WTC11 (cell line): ENCODE measurements around the gene SHISA9. TPM values are rescaled to one million over a fixed set of nuclear protein-coding genes. Genes with fewer than 3 reads are reported as not detected.
A peak's percentile ranks its signal among the peaks of the same experiment; 100 is the strongest.

Experiments
- ATAC-seq: fragments of 200-7000 bp; cut with Tn5 transposase; 2 replicates; pipeline ENCODE4 v1.10.0; 2021; ENCODE audit warnings: mild to moderate bottlenecking, moderate library complexity
- CTCF ChIA-PET: fragments of 300-600 bp; sonication (Branson Sonifier 250); formaldehyde crosslinking; loops from one replicate; lab custom pipeline; 2021; ENCODE audit warnings: antibody characterized with exemption; lab: Charles Lee
- POLR2A ChIA-PET: fragments of 350-600 bp; sonication (Branson Sonifier 250); formaldehyde crosslinking; loops from one replicate; lab custom pipeline; 2021; ENCODE audit warnings: antibody characterized with exemption; lab: Charles Lee
- DNase-seq: peaks from one replicate; pipeline ENCODE4 v3.0.0; 2021; ENCODE audit warnings: low spot score
- H3K27ac Mint-ChIP-seq: 2 replicates; pipeline ENCODE4 v1.8.0; 2021; ENCODE audit warnings: mixed read lengths
- H3K27me3 Mint-ChIP-seq: 2 replicates; pipeline ENCODE4 v1.8.0; 2021; ENCODE audit warnings: low read depth, mild to moderate bottlenecking, moderate library complexity, mixed read lengths
- H3K36me3 Mint-ChIP-seq: 2 replicates; pipeline ENCODE4 v1.8.0; 2021; ENCODE audit warnings: mixed read lengths
- H3K4me1 Mint-ChIP-seq: 2 replicates; pipeline ENCODE4 v1.8.0; 2022; ENCODE audit warnings: mixed read lengths
- H3K4me3 Mint-ChIP-seq: 2 replicates; pipeline ENCODE4 v1.8.0; 2021; ENCODE audit warnings: mild to moderate bottlenecking, moderate library complexity, mixed read lengths
- H3K9me3 Mint-ChIP-seq: 2 replicates; pipeline ENCODE4 v1.8.0; 2021; ENCODE audit warnings: mixed read lengths
- AR ChIP-seq: fragments of 250-450 bp; sonication (Bioruptor Pico); IDR thresholded peaks from 2 replicates; pipeline ENCODE4 v1.9.0; 2021; ENCODE audit warnings: mild to moderate bottlenecking
- ATF3 ChIP-seq: sonication (generic); formaldehyde crosslinking; conservative IDR thresholded peaks from 2 replicates; pipeline ENCODE4 v1.8.1; 2022; ENCODE audit warnings: mild to moderate bottlenecking, missing genetic modification reagents
- CDX4 ChIP-seq: fragments of 250-450 bp; sonication (Bioruptor Pico); IDR thresholded peaks from 2 replicates; pipeline ENCODE4 v1.9.0; 2021; ENCODE audit warnings: moderate library complexity, mild to moderate bottlenecking, inconsistent platforms, borderline replicate concordance
- E2F4 ChIP-seq: sonication (generic); formaldehyde crosslinking; IDR thresholded peaks from 2 replicates; pipeline ENCODE4 v1.8.1; 2022; ENCODE audit warnings: low read depth, mild to moderate bottlenecking, moderate library complexity, missing genetic modification reagents, borderline replicate concordance
- ELF4 ChIP-seq: sonication (generic); formaldehyde crosslinking; IDR thresholded peaks from 2 replicates; pipeline ENCODE4 v1.8.1; 2022; ENCODE audit warnings: low read depth, mild to moderate bottlenecking, moderate library complexity, missing genetic modification reagents
- ERG ChIP-seq: fragments of 250-450 bp; sonication (Bioruptor Pico); IDR thresholded peaks from 2 replicates; pipeline ENCODE4 v1.8.0; 2021; ENCODE audit warnings: mild to moderate bottlenecking
- FOXJ3 ChIP-seq: sonication (generic); formaldehyde crosslinking; IDR thresholded peaks from 2 replicates; pipeline ENCODE4 v1.9.0; 2021; ENCODE audit warnings: missing genetic modification reagents, mild to moderate bottlenecking, borderline replicate concordance
- FOXP1 ChIP-seq: sonication (generic); formaldehyde crosslinking; IDR thresholded peaks from 2 replicates; pipeline ENCODE4 v1.8.0; 2022; ENCODE audit warnings: missing genetic modification reagents, mild to moderate bottlenecking, moderate library complexity, borderline replicate concordance
- GABPB1 ChIP-seq: sonication (generic); formaldehyde crosslinking; IDR thresholded peaks from 2 replicates; pipeline ENCODE4 v1.8.1; 2023; ENCODE audit warnings: mild to moderate bottlenecking, missing genetic modification reagents
- GTF2I ChIP-seq: fragments of 250-450 bp; sonication (Bioruptor Pico); conservative IDR thresholded peaks from 2 replicates; pipeline ENCODE4 v1.4.0; 2021; ENCODE audit warnings: mild to moderate bottlenecking
- NFYB ChIP-seq: sonication (generic); formaldehyde crosslinking; conservative IDR thresholded peaks from 2 replicates; pipeline ENCODE4 v1.8.0; 2022; ENCODE audit warnings: low read depth, missing genetic modification reagents
- STAT6 ChIP-seq: sonication (generic); formaldehyde crosslinking; conservative IDR thresholded peaks from 2 replicates; pipeline ENCODE4 v1.8.1; 2023; ENCODE audit warnings: mild to moderate bottlenecking, low read depth, missing genetic modification reagents, moderate library complexity
- TEAD4 ChIP-seq: sonication (generic); formaldehyde crosslinking; IDR thresholded peaks from 2 replicates; pipeline ENCODE4 v1.8.0; 2022; ENCODE audit warnings: mild to moderate bottlenecking, missing genetic modification reagents
- USF1 ChIP-seq: sonication (generic); formaldehyde crosslinking; IDR thresholded peaks from 2 replicates; pipeline ENCODE4 v1.8.0; 2022; ENCODE audit warnings: mild to moderate bottlenecking, missing genetic modification reagents
- USF2 ChIP-seq: sonication (generic); formaldehyde crosslinking; IDR thresholded peaks from 2 replicates; pipeline ENCODE4 v1.8.1; 2023; ENCODE audit warnings: mild to moderate bottlenecking, missing genetic modification reagents, moderate library complexity
- ZNF121 ChIP-seq: sonication (generic); formaldehyde crosslinking; IDR thresholded peaks from 2 replicates; pipeline ENCODE4 v1.8.0; 2023; ENCODE audit warnings: missing genetic modification reagents
- ZNF423 ChIP-seq: fragments of 250-450 bp; sonication (Bioruptor Pico); IDR thresholded peaks from 2 replicates; pipeline ENCODE4 v2.1.2; 2022; ENCODE audit warnings: mild to moderate bottlenecking, moderate library complexity
- ZSCAN18 ChIP-seq: fragments of 250-450 bp; sonication (Bioruptor Pico); IDR thresholded peaks from 2 replicates; pipeline ENCODE4 v2.1.2; 2022; ENCODE audit warnings: mild to moderate bottlenecking, moderate library complexity
- total RNA-seq: library from RNA; stranded (reverse); gene quantifications from 3 replicates; pipeline ENCODE4 v1.2.3, GENCODE V29; 2021

Gene SHISA9
- total RNA-seq, 1 experiment from 2014 or later = 37.5 TPM

GRCh38 chr16:13099822-13100221 lies 198.4 kb downstream of the SHISA9 start:
- H3K4me3 Mint-ChIP-seq = no peak overlapping the region
- peaks cover 44% of the 10 kb centered on the region for H3K4me1 Mint-ChIP-seq
- peaks cover 17% of the 10 kb centered on the region for H3K9me3 Mint-ChIP-seq
- DNase-seq (peak; percentile 62), ATAC-seq (peak; percentile 64)
- no peaks in the 10 kb centered on the region for H3K27me3 Mint-ChIP-seq
- CTCF ChIA-PET = no interaction called here
- POLR2A ChIA-PET = no interaction called here
- H3K36me3 Mint-ChIP-seq = peaks cover 11% of the 10 kb centered on the region
- no peak overlapping the region for H3K27ac Mint-ChIP-seq
- TF ChIP-seq ELF4 (CRISPR knock-in tag) (no peak), ZSCAN18 (CRISPR knock-in tag) (no peak), CDX4 (no peak), TEAD4 (CRISPR knock-in tag) (no peak), GABPB1 (CRISPR knock-in tag) (no peak), AR (CRISPR knock-in tag) (no peak), ZNF121 (no peak), FOXP1 (CRISPR knock-in tag) (no peak)

- H3K4me3 Mint-ChIP-seq = no peak overlapping the region
- peaks cover 17% of the 10 kb centered on the region for H3K9me3 Mint-ChIP-seq
- DNase-seq = no peak
- no peak for TF ChIP-seq GTF2I (CRISPR knock-in tag)
- TF ChIP-seq E2F4 (CRISPR knock-in tag) = no peak
- no peak for TF ChIP-seq NFYB (CRISPR knock-in tag)
- TF ChIP-seq GABPB1 (CRISPR knock-in tag) = no peak
- TF ChIP-seq ATF3 (CRISPR knock-in tag) = no peak
- no peak for TF ChIP-seq FOXP1 (CRISPR knock-in tag)
- TF ChIP-seq USF1 (CRISPR knock-in tag) = no peak
- no peak for TF ChIP-seq ERG (CRISPR knock-in tag)
- TF ChIP-seq ZNF423 (CRISPR knock-in tag) = no peak
- no peak for TF ChIP-seq STAT6 (CRISPR knock-in tag)
- no peak for TF ChIP-seq FOXJ3
- no peak for TF ChIP-seq USF2
- ChIA-PET CTCF (no interaction called here), POLR2A (no interaction called here)
- peak overlapping the region; percentile 10; the same call in 1 of the 2 replicates for H3K27ac Mint-ChIP-seq
- H3K4me1 Mint-ChIP-seq = peaks cover 40% of the 10 kb centered on the region
- ATAC-seq = no peak
- H3K36me3 Mint-ChIP-seq = peaks cover 11% of the 10 kb centered on the region
- no peaks in the 10 kb centered on the region for H3K27me3 Mint-ChIP-seq
Observed at GRCh38 chr16:13100970-13101369, 199.6 kb downstream of the SHISA9 start.
